ENCODE measurements around the gene STPG3. TPM values are rescaled to one million over a fixed set of nuclear protein-coding genes. Genes with fewer than 3 reads are reported as not detected.

Gene STPG3
- total RNA-seq, 2 experiments from 2014 or later: not detected

DNA sequence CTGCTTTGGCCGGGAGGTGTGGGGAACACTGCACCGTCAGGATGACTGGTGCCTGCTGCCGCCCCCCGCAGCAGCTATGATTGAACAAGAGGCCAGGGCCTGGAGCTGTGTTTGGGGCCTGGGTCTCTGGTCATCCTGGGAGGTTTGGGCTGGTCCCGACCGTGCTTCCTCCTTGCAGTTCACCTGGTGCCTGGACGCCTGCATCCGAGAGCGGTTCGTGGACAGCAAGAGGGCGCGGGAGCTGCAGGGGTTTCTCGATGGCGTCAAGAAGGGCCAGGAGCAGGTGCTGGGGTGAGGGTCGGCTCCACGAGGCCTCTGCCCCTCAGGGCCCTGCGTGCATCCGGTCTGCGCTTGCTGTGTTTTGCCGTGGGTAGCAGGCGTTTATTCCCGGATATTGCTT lies 13.0 kb downstream of the STPG3 start:
- POLR2A ChIA-PET: no interaction called here
- ATAC-seq: no peak
- no peak overlapping the region for H3K27ac Mint-ChIP-seq
- H3K9me3 Mint-ChIP-seq (ENCODE audit: insufficient read depth): no peaks in the 10 kb centered on the region
- H3K27me3 Mint-ChIP-seq (ENCODE audit: low read depth): no peaks in the 10 kb centered on the region
- no peak overlapping the region for H3K4me3 Mint-ChIP-seq
- DNase-seq: no peak
- peaks cover 31% of the 10 kb centered on the region for H3K36me3 Mint-ChIP-seq (ENCODE audit: low read depth)
- CTCF ChIA-PET: no interaction called here
- H3K4me1 Mint-ChIP-seq (ENCODE audit: low read depth): peaks cover 3% of the 10 kb centered on the region

DNA sequence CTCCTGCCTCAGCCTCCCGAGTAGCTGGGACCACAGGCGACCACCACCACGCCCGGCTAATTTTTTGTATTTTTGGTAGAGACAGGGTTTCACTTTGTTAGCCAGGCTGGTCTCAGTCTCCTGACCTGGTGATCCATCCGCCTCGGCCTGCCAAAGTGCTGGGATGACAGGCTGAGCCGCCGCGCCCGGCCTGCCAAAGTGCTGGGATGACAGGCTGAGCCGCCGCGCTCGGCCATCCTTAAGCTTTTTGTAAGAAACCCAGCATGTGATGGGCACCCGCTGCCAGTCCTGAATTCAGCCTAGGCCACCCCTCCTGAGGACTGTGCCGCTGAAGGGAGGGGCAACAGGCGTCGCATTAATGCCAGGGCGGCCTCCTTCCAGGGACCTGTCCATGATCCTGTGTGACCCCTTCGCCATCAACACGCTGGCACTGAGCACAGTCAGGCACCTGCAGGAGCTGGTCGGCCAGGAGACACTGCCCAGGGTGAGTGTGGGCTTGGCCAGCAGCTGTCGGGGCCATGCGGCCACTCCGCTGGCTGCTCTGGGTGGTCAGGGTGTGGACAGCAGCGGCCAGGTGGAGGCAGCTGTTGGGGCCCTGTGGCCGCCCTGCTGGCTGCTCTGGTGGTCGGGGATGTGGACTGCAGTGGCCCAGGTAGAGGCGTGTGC lies 14.5 kb downstream of the STPG3 start:
- ATAC-seq: no peak
- CTCF ChIA-PET: no interaction called here
- peaks cover 37% of the 10 kb centered on the region for H3K36me3 Mint-ChIP-seq (ENCODE audit: low read depth)
- no peak overlapping the region for H3K27ac Mint-ChIP-seq
- no peak overlapping the region for H3K4me3 Mint-ChIP-seq
- H3K4me1 Mint-ChIP-seq (ENCODE audit: low read depth): peaks cover 7% of the 10 kb centered on the region
- H3K27me3 Mint-ChIP-seq (ENCODE audit: low read depth): no peaks in the 10 kb centered on the region
- no peak for DNase-seq
- POLR2A ChIA-PET: interaction anchor here (0.6 to 0.7 kb wide), 2 partner anchors 27 to 318 kb away, joined by 3 read pairs; no protein-coding TSS in a partner anchor
- H3K9me3 Mint-ChIP-seq (ENCODE audit: insufficient read depth): no peaks in the 10 kb centered on the region

DNA sequence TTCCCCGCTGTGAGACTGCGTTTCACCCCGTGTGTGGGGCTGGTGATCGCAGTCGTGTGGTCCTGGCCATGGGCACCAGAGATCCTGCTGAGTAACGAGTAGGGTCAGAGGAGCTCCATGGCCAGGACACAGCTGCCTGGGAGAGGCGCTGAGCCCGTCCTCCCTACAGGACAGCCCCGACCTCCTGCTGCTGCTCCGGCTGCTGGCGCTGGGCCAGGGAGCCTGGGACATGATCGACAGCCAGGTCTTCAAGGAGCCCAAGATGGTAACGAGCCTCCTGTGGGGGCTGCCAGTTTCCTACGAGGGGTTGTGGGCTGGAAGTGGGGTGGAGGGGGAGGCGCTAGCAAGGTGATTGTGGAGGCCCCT lies 15.1 kb downstream of the STPG3 start:
- POLR2A ChIA-PET: interaction anchor here (0.6 kb wide), 1 partner anchor 27 kb away, joined by 3 read pairs; no protein-coding TSS in a partner anchor
- Mint-ChIP-seq H3K4me3 (no peak overlapping the region), H3K36me3 (ENCODE audit: low read depth) (peaks cover 40% of the 10 kb centered on the region), H3K27me3 (ENCODE audit: low read depth) (no peaks in the 10 kb centered on the region), H3K27ac (no peak overlapping the region), H3K4me1 (ENCODE audit: low read depth) (peaks cover 10% of the 10 kb centered on the region), H3K9me3 (ENCODE audit: insufficient read depth) (no peaks in the 10 kb centered on the region)
- ATAC-seq (no peak), DNase-seq (no peak)
- CTCF ChIA-PET: interaction anchor here (1.6 kb wide), 1 partner anchor 36 kb away, joined by 3 read pairs; the partner anchor contains the start of gene NRARP

DNA sequence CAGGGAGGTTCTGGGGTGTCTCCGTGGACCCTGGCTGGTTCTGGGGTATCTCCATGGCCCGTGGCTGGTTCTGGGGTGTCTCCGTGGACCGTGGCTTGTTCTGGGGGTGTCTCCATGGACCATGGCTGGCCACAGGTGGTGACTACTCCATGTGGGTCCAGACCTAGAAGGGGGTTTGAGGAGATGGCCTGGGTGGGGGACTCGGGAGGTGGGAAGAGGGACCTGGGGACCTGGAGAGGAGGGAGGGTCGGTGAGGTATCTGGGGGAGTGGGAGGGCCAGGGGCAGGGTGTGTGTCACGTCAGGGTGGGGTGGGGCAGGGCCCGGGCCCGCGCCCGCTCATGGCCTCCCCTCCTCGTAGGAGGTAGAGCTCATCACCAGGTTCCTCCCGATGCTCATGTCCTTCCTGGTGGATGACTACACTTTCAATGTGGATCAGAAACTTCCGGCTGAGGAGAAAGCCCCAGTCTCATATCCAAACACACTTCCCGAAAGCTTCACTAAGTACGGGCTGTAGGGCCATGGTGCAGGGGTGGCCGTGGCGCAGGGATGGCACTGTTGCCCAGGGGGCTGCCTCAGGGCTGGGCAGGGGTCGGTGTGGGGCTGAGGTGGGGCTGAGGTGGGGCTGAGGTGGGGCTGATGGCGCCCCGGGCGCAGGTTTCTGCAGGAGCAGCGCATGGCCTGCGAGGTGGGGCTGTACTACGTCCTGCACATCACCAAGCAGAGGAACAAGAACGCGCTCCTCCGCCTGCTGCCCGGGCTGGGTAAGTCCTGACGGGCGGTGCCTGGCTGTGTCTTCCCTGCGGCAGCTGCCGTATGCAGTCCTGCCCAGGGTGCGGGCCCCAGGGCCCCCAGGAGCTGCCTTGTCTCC lies 15.7 kb downstream of the STPG3 start:
- H3K4me1 Mint-ChIP-seq (ENCODE audit: low read depth): peaks cover 17% of the 10 kb centered on the region
- ATAC-seq (no peak), DNase-seq (no peak)
- no peaks in the 10 kb centered on the region for H3K27me3 Mint-ChIP-seq (ENCODE audit: low read depth)
- peaks cover 39% of the 10 kb centered on the region for H3K36me3 Mint-ChIP-seq (ENCODE audit: low read depth)
- H3K27ac Mint-ChIP-seq: no peak overlapping the region
- CTCF ChIA-PET: interaction anchor here (1.6 kb wide), 1 partner anchor 35 kb away, joined by 3 read pairs; the partner anchor contains the start of gene NRARP
- POLR2A ChIA-PET: interaction anchor here (0.7 kb wide), 1 partner anchor 26 kb away, joined by 3 read pairs; the partner anchor contains the start of gene TUBB4B
- no peak overlapping the region for H3K4me3 Mint-ChIP-seq
- no peaks in the 10 kb centered on the region for H3K9me3 Mint-ChIP-seq (ENCODE audit: insufficient read depth)

DNA sequence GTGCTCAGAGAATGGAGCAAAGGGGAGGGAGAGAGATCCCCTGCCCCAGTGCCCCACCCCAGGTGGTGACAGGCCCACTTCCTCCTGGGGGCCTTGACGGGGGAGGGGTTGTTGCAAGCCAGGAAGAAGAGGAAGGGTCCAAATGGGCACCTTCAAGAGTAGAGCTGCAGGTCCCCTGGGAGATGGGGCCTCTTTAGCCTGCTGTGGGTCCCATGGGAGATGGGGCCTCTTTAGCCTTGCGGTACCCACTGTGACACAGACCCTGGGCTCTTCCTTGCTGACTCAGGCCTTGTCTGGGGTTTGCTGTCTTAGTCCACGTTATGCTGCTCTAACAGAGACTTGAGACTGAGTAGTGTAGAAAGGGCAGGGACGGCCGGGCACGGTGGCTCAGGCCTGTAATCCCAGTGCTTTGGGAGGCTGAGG lies 16.9 kb downstream of the STPG3 start:
- ChIA-PET CTCF (interaction anchor here (1.6 kb wide), 1 partner anchor 34 kb away, joined by 3 read pairs; the partner anchor contains the start of gene NRARP), POLR2A (interaction anchor here (0.7 kb wide), 1 partner anchor 27 kb away, joined by 3 read pairs; the partner anchor contains the start of gene TUBB4B)
- Mint-ChIP-seq H3K27ac (no peak overlapping the region), H3K9me3 (ENCODE audit: insufficient read depth) (no peaks in the 10 kb centered on the region), H3K4me3 (no peak overlapping the region), H3K36me3 (ENCODE audit: low read depth) (peaks cover 39% of the 10 kb centered on the region), H3K27me3 (ENCODE audit: low read depth) (no peaks in the 10 kb centered on the region), H3K4me1 (ENCODE audit: low read depth) (peaks cover 19% of the 10 kb centered on the region)
- ATAC-seq (no peak), DNase-seq (no peak)

DNA sequence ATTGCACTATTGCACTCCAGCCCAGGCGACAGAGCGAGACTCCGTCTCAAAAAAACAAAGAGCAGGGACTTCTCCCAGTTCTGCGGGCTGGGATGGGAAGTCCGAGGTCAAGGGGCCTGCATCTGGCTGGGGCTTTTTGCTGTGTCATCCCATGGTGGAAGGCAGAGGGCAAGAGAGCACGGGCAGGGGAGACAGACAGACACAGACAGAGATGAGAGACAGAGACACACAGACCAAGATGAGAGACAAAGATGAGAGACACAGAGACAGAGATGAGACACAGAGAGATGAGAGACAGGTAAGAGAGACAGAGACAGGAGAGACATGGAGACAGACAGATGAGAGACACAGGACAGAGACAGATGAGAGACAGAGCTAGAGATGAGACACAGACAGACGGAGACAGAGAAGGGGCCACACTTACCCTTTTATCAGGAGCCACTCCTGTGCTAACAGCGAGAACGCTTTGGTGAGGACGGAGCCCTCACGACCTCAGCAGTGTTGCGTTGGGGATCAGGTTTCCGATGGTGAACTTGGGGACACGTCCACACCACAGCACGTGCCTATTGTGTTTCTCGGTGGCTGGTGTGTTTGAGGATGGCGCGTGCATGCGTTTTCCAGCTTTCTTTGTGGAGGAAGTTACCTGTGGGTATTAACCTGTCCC lies 17.6 kb downstream of the STPG3 start:
- Mint-ChIP-seq H3K4me3 (no peak overlapping the region), H3K4me1 (ENCODE audit: low read depth) (peaks cover 19% of the 10 kb centered on the region), H3K36me3 (ENCODE audit: low read depth) (peaks cover 44% of the 10 kb centered on the region), H3K27ac (no peak overlapping the region), H3K9me3 (ENCODE audit: insufficient read depth) (no peaks in the 10 kb centered on the region), H3K27me3 (ENCODE audit: low read depth) (no peaks in the 10 kb centered on the region)
- POLR2A ChIA-PET: no interaction called here
- CTCF ChIA-PET: no interaction called here
- no peak for ATAC-seq
- DNase-seq: no peak

DNA sequence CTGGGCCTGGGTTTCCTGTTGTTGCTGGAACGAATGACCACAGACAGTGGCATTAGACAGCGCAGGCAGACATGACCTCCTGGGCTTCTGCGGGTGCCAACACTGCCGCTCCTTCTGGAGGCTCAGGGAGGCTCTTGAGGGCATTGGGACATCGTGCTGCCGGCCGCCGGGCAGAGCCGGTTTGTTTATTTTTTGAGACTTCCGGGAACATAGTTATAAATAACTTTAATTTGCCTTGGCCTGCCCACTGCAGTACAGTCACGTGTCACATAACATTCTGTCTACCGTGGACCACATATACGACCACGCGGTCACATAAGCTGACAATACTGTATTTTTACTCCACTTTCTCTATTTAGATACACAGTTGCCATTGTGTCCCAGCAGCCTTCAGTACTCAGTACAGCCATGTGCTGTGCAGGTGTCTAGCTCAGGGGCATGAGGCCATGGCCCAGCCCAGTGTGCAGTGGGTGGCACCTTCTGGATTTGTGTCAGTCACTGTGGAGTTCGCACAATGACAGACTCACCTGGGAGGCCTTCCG lies 18.2 kb downstream of the STPG3 start:
- ChIA-PET CTCF (no interaction called here), POLR2A (no interaction called here)
- peaks cover 46% of the 10 kb centered on the region for H3K36me3 Mint-ChIP-seq (ENCODE audit: low read depth)
- ATAC-seq (no peak), DNase-seq (no peak)
- H3K27me3 Mint-ChIP-seq (ENCODE audit: low read depth): no peaks in the 10 kb centered on the region
- no peak overlapping the region for H3K27ac Mint-ChIP-seq
- no peaks in the 10 kb centered on the region for H3K9me3 Mint-ChIP-seq (ENCODE audit: insufficient read depth)
- H3K4me3 Mint-ChIP-seq: no peak overlapping the region
- H3K4me1 Mint-ChIP-seq (ENCODE audit: low read depth): peaks cover 19% of the 10 kb centered on the region

DNA sequence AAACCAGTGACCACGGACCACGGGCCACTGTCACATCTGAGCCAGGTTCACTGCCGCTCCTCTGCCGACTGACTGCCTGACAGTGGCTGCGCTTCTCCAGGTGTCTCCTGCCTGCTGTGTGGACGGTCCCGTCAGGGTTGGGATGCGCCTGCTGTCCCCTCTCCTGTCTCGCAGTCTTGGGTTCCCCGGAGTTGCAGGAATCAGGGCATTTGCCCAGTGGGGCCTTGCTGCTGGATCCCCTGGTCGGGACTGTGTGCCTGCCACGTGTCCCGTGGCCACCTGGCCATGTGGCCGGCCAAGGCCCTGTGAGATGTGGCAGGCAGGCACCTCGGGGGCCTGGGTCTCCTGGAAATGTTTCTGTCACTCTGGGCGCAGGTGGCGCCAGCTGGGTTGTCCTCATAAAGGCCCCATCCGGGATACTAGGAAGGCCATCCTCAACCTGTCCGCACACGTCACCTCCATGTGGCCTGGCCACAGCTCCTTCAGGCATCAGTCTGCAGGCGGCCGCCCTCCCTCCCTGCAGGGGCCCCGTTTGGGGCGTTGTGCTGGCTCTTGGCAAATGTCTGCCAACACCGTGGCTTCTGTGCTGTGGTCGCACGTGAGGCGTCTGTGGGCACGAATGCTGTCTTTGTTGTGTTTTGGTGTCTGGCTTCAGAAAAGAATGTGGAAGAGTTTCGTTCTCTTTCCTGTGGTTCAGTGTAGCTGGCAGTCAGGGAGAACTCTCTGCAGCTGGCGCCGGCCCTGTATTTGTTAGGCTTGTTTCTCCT lies 20.0 kb downstream of the STPG3 start:
- Mint-ChIP-seq H3K9me3 (ENCODE audit: insufficient read depth) (no peaks in the 10 kb centered on the region), H3K36me3 (ENCODE audit: low read depth) (peaks cover 47% of the 10 kb centered on the region), H3K27me3 (ENCODE audit: low read depth) (no peaks in the 10 kb centered on the region), H3K4me1 (ENCODE audit: low read depth) (peaks cover 24% of the 10 kb centered on the region), H3K27ac (peak overlapping the region; percentile 62), H3K4me3 (no peak overlapping the region)
- CTCF ChIA-PET: no interaction called here
- DNase-seq (peak; percentile 60), ATAC-seq (peak; percentile 55)
- POLR2A ChIA-PET: no interaction called here

DNA sequence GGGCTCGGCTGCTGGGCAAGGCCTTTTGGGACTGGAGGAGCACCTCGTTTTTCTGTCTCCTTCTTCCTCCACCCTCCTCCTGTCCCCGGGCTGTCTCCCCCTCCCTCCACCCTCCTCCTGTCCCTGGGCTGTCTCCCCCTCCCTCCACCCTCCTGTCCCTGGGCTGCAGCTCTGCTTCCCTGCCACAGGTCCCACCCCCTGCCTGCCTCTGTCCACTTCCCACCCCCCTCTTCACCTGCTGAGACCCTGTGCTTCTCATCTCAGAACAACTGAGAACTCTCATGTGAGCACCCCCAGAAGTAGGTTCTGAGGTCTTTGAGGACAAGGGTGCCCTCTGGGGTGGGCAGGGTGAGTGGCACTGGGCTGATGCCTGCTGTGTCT lies 20.6 kb downstream of the STPG3 start:
- POLR2A ChIA-PET: no interaction called here

DNA sequence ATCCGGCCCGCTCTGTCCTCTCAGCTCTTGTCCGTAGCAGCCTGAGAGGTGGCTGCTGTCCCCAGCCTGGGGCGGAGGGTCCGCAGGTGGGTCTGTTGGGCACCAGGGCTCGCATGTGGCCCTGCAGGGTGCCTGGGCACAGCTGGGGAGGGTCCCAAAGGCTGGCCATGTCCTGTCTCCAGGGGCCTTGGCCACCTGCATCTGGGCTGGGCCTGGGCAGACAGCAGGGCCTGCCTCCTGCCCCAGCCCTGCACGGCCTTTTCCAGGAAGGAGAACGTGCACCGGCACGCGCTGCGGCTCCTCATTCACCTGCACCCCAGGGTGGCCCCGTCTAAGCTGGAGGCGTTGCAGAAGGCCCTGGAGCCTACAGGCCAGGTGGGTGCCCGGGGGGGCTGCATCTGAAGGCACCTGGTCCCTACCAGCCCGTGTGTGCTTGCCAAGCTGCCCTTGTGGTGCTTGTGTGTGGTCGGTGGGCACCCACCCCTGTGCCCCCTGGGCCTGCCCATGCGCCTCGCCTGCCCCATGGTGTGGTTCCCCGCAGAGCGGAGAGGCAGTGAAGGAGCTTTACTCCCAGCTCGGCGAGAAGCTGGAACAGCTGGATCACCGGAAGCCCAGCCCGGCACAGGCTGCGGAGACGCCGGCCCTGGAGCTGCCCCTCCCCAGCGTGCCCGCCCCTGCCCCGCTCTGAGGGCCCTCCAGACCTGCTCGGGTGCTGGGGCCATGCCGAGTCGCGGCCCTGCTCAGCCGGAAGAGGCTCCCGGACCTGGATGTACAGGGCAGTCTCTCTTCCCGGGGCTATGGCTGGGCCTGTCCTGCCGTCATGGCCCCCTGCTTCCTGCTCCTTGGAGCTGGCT lies 21.4 kb downstream of the STPG3 start:
- no peaks in the 10 kb centered on the region for H3K9me3 Mint-ChIP-seq (ENCODE audit: insufficient read depth)
- ATAC-seq: no peak
- peaks cover 34% of the 10 kb centered on the region for H3K4me1 Mint-ChIP-seq (ENCODE audit: low read depth)
- no peak overlapping the region for H3K27ac Mint-ChIP-seq
- peaks cover 41% of the 10 kb centered on the region for H3K36me3 Mint-ChIP-seq (ENCODE audit: low read depth)
- no peaks in the 10 kb centered on the region for H3K27me3 Mint-ChIP-seq (ENCODE audit: low read depth)
- H3K4me3 Mint-ChIP-seq: no peak overlapping the region
- POLR2A ChIA-PET: interaction anchor here (1.1 kb wide), 1 partner anchor 32 kb away, joined by 4 read pairs; no protein-coding TSS in a partner anchor
- no peak for DNase-seq
- CTCF ChIA-PET: no interaction called here

More for the DNA sequence above, 20.6 kb downstream of the STPG3 start:
- Mint-ChIP-seq H3K9me3 (ENCODE audit: insufficient read depth) (no peaks in the 10 kb centered on the region), H3K4me3 (no peak overlapping the region), H3K36me3 (ENCODE audit: low read depth) (peaks cover 47% of the 10 kb centered on the region), H3K27ac (peak overlapping the region; percentile 62), H3K27me3 (ENCODE audit: low read depth) (no peaks in the 10 kb centered on the region), H3K4me1 (ENCODE audit: low read depth) (peaks cover 26% of the 10 kb centered on the region)
- ATAC-seq: no peak
- no peak for DNase-seq
- CTCF ChIA-PET: no interaction called here
